Measurements from ENCODE around the gene ETFA.

ETFA gene

DNA sequence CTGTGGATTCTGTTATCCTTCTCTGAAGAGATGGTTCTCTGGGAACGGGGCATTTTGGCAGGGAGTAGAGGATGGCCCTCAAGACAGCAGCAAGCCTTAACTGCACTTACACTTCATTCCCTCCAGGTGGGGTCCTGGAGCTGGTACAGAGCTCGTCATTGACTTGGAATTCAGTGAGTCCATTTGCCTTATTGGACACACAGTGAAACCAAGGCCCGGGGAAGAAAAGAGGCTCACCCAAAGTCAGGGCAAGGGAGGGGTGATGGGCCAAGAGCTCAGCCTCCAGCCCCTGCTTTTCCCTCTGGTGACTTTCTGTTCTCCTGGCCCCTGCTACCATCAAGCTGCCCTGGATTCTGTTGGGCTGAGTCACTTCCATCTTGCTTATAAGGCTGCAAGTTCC lies 125.6 kb downstream of the ETFA start:
- H3K27ac ChIP-seq: no peak overlapping the region
- TF ChIP-seq CTCF (conservative IDR thresholded peaks at IDR 0.05): no peak; the same call in 1 of the 2 replicates

GRCh38 chr15:76184650-76185035 lies 126.6 kb downstream of the ETFA start:
- peak overlapping the region; percentile 9; the same call in 1 of the 2 replicates for H3K27ac ChIP-seq
- no peak for TF ChIP-seq CTCF (conservative IDR thresholded peaks at IDR 0.05)

GRCh38 chr15:76183930-76184649 lies 127.2 kb downstream of the ETFA start:
- no peak for TF ChIP-seq CTCF (conservative IDR thresholded peaks at IDR 0.05)
- peak overlapping the region; percentile 9; the same call in 1 of the 2 replicates for H3K27ac ChIP-seq

GRCh38 chr15:76181705-76182107 lies 129.6 kb downstream of the ETFA start:
- TF ChIP-seq CTCF (conservative IDR thresholded peaks at IDR 0.05): no peak
- H3K27ac ChIP-seq: no peak overlapping the region

- no peak for TF ChIP-seq CTCF (conservative IDR thresholded peaks at IDR 0.05)
- H3K27ac ChIP-seq: no peak overlapping the region
These were observed 130.9 kb downstream of the ETFA start for GRCh38 chr15:76180321-76180720.

GRCh38 chr15:76179023-76179422 lies 132.2 kb downstream of the ETFA start:
- peak overlapping the region; percentile 85 for H3K27ac ChIP-seq

More at GRCh38 chr15:76179023-76179422, 132.2 kb downstream of the ETFA start:
- TF ChIP-seq CTCF (conservative IDR thresholded peaks at IDR 0.05): no peak
